HepG2 (cell line): ENCODE data around the gene SAXO1. TPM values are rescaled to one million over a fixed set of nuclear protein-coding genes. Genes with fewer than 3 reads are reported as not detected.

Experiments
- BRD4 ChIP-seq: sonication (generic); formaldehyde crosslinking; IDR thresholded peaks from 2 replicates; pipeline ENCODE4 v1.4.0; 2020; ENCODE audit warnings: missing genetic modification reagents
- GPBP1L1 ChIP-seq: sonication (generic); formaldehyde crosslinking; IDR thresholded peaks from 2 replicates; pipeline ENCODE4 v1.5.0; 2020; ENCODE audit warnings: mild to moderate bottlenecking, missing genetic modification reagents
- KMT2A ChIP-seq: sonication (generic); formaldehyde crosslinking; IDR thresholded peaks from 2 replicates; pipeline ENCODE4 v1.4.0; 2020; ENCODE audit warnings: missing genetic modification reagents
- MAFK ChIP-seq, 2 experiments: IDR thresholded peaks in 1 of 2; conservative IDR thresholded peaks in 1 of 2; 2 replicates each; pipeline ENCODE4 v1.6.1; 2011; ENCODE audit warnings: improper control_type of control experiment in 2 of 2, low read length in 2 of 2
- PBX2 ChIP-seq: IDR thresholded peaks from 2 replicates; pipeline ENCODE4 v1.6.1; 2016; ENCODE audit warnings: control low read depth
- PHF8 ChIP-seq: sonication (generic); formaldehyde crosslinking; IDR thresholded peaks from 2 replicates; pipeline ENCODE4 v1.5.0; 2020; ENCODE audit warnings: missing genetic modification reagents
- PLSCR1 ChIP-seq: sonication (generic); formaldehyde crosslinking; IDR thresholded peaks from 2 replicates; pipeline ENCODE4 v1.5.0; 2020; ENCODE audit warnings: missing genetic modification reagents, mild to moderate bottlenecking, borderline replicate concordance
- ZBTB26 ChIP-seq: IDR thresholded peaks from 2 replicates; pipeline ENCODE4 v1.6.1; 2016; ENCODE audit warnings: missing compliant biosample characterization, missing genetic modification reagents, borderline replicate concordance
- ZNF326 ChIP-seq: sonication (generic); formaldehyde crosslinking; IDR thresholded peaks from 2 replicates; pipeline ENCODE4 v1.4.0; 2020; ENCODE audit warnings: missing genetic modification reagents, borderline replicate concordance
- ZNF354B ChIP-seq: sonication (generic); formaldehyde crosslinking; IDR thresholded peaks from 2 replicates; pipeline ENCODE4 v1.8.0; 2022; ENCODE audit warnings: mild to moderate bottlenecking, missing genetic modification reagents
- ZNF530 ChIP-seq: sonication (generic); formaldehyde crosslinking; IDR thresholded peaks from 2 replicates; pipeline ENCODE4 v1.5.0; 2020; ENCODE audit warnings: low read depth, mild to moderate bottlenecking, missing genetic modification reagents
- ZNF800 ChIP-seq: sonication (generic); formaldehyde crosslinking; IDR thresholded peaks from 2 replicates; pipeline ENCODE4 v1.4.0; 2020; ENCODE audit warnings: missing genetic modification reagents
- polyA plus RNA-seq, 8 experiments: library from polyadenylated mRNA; depleted of rRNA in 3 of 8; stranded (reverse) in 7 of 8; unstranded in 1 of 8; fragments of >200 nt; fragmentation: Illumina TruSeq in 4 of 8; extraction: Trizol in 4 of 8; gene quantifications; 2 replicates each; pipeline versions ENCODE4 v1.2.1 to v1.2.3, GENCODE V29; 2011 to 2016; ENCODE audit warnings: low read depth in 4 of 8, missing spikeins in 1 of 8, mixed read lengths in 1 of 8; ENCODE audit not compliant: insufficient read depth in 1 of 8
- total RNA-seq, 5 experiments: library from RNA; depleted of rRNA; stranded (reverse); fragments of >200 nt; fragmentation: Illumina TruSeq; extraction: Trizol; gene quantifications; 2 replicates each; pipeline ENCODE4 v1.2.3, GENCODE V29; 2016; ENCODE audit warnings: low read depth in 1 of 5
- TF ChIP-seq, protein P1 (sequence below): sonication (generic); formaldehyde crosslinking; IDR thresholded peaks from 2 replicates; pipeline ENCODE4 v1.5.1; 2020; ENCODE audit warnings: mild to moderate bottlenecking, missing genetic modification reagents, moderate library complexity
- TF ChIP-seq, protein P2 (sequence below): sonication (generic); IDR thresholded peaks from 2 replicates; pipeline ENCODE4 v1.6.1; 2016; ENCODE audit warnings: low read depth, borderline replicate concordance
- TF ChIP-seq, protein P3 (sequence below): sonication (generic); formaldehyde crosslinking; IDR thresholded peaks from 2 replicates; pipeline ENCODE4 v1.5.0; 2020; ENCODE audit warnings: missing genetic modification reagents
- TF ChIP-seq, protein P4 (sequence below): sonication (generic); formaldehyde crosslinking; IDR thresholded peaks from 2 replicates; pipeline ENCODE4 v1.5.0; 2020; ENCODE audit warnings: missing genetic modification reagents

SAXO1 gene
- total and polyA plus RNA-seq, 2 of the 13 experiments (the other 11 are each of a cell fraction or from before 2014, with no cell fraction given): not detected

GRCh38 chr9:19049917-19050636 is 17.1 kb upstream of the SAXO1 start (continued):
- TF ChIP-seq, protein P1, sequence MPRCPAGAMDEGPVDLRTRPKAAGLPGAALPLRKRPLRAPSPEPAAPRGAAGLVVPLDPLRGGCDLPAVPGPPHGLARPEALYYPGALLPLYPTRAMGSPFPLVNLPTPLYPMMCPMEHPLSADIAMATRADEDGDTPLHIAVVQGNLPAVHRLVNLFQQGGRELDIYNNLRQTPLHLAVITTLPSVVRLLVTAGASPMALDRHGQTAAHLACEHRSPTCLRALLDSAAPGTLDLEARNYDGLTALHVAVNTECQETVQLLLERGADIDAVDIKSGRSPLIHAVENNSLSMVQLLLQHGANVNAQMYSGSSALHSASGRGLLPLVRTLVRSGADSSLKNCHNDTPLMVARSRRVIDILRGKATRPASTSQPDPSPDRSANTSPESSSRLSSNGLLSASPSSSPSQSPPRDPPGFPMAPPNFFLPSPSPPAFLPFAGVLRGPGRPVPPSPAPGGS (CRISPR knock-in tag): no peak
- TF ChIP-seq ZNF326 (CRISPR knock-in tag): no peak
- peak in 1 of 2 experiments; percentile 82; a peak in 2 of 4 replicates for TF ChIP-seq MAFK (conservative IDR thresholded peaks at IDR 0.05 in 1 of 2, IDR thresholded peaks at IDR 0.05 in 1 of 2; ENCODE audit: low read length in 2 of 2)
- TF ChIP-seq ZNF354B (CRISPR knock-in tag): no peak
- TF ChIP-seq PHF8 (CRISPR knock-in tag): no peak
- TF ChIP-seq, protein P2, sequence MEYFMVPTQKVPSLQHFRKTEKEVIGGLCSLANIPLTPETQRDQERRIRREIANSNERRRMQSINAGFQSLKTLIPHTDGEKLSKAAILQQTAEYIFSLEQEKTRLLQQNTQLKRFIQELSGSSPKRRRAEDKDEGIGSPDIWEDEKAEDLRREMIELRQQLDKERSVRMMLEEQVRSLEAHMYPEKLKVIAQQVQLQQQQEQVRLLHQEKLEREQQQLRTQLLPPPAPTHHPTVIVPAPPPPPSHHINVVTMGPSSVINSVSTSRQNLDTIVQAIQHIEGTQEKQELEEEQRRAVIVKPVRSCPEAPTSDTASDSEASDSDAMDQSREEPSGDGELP: peak; percentile 64; the same call in 1 of the 2 replicates
- TF ChIP-seq GPBP1L1 (CRISPR knock-in tag): no peak
- TF ChIP-seq PBX2: no peak
- TF ChIP-seq PLSCR1 (CRISPR knock-in tag): 0 out of 2 replicates have a peak, but pooled peaks have one; percentile 10
- TF ChIP-seq ZBTB26 (CRISPR knock-in tag): no peak
- no peak for TF ChIP-seq ZNF800 (CRISPR knock-in tag)
- TF ChIP-seq, protein P3, sequence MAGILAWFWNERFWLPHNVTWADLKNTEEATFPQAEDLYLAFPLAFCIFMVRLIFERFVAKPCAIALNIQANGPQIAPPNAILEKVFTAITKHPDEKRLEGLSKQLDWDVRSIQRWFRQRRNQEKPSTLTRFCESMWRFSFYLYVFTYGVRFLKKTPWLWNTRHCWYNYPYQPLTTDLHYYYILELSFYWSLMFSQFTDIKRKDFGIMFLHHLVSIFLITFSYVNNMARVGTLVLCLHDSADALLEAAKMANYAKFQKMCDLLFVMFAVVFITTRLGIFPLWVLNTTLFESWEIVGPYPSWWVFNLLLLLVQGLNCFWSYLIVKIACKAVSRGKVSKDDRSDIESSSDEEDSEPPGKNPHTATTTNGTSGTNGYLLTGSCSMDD: no peak
- TF ChIP-seq, protein P4, sequence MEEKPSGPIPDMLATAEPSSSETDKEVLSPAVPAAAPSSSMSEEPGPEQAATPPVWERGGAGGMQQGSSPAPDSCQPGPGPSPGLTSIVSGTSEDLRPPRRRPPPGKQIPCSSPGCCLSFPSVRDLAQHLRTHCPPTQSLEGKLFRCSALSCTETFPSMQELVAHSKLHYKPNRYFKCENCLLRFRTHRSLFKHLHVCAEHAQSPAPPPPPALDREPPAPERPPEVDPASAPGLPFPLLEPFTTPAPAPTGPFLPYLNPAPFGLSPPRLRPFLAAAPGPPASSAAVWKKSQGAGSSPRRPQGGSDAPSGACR (CRISPR knock-in tag): no peak
- no peak for TF ChIP-seq BRD4 (CRISPR knock-in tag)
- no peak for TF ChIP-seq ZNF530 (CRISPR knock-in tag)
- 0 out of 2 replicates have a peak, but pooled peaks have one; percentile 29 for TF ChIP-seq KMT2A (CRISPR knock-in tag)
